Measurements from ENCODE around the gene DNAJC5G.

The DNAJC5G gene

DNA sequence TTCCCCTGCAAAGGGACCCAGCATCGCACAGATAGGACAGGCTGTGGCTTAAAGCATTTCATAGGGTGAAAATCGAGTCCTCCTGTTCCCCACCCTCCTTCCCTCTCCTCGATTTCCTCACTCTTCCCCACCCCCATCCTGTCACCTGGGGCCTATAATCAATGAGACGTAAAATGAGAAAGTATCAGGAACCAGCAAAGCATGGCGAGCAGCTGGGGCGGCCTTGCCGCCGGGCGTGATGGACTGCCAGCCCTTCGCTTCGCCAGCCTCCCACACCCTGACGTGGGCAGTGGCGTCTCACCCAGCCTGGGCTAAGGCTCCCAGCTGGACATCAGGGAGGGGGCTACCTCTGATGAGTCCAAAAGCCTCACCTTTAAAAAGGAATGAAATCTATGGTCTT is 23.5 kb upstream of the DNAJC5G start:
- Histone ChIP-seq H3K27ac (ENCODE audit: low read depth, low read length) (no peak overlapping the region), H3K4me1 (ENCODE audit: control insufficient read depth, insufficient read depth, low read length, unreplicated experiment) (peaks cover 38% of the 10 kb centered on the region), H3K4me3 (ENCODE audit: low read depth, low read length) (no peak overlapping the region), H2AFZ (ENCODE audit: low read length, unreplicated experiment) (no peak overlapping the region), H3K79me2 (ENCODE audit: control insufficient read depth, insufficient read depth, low read length, unreplicated experiment) (no peaks in the 10 kb centered on the region), H3K27me3 (ENCODE audit: insufficient read depth, low read length) (no peaks in the 10 kb centered on the region), H3K36me3 (ENCODE audit: insufficient read depth, low read length) (no peaks in the 10 kb centered on the region)

DNA sequence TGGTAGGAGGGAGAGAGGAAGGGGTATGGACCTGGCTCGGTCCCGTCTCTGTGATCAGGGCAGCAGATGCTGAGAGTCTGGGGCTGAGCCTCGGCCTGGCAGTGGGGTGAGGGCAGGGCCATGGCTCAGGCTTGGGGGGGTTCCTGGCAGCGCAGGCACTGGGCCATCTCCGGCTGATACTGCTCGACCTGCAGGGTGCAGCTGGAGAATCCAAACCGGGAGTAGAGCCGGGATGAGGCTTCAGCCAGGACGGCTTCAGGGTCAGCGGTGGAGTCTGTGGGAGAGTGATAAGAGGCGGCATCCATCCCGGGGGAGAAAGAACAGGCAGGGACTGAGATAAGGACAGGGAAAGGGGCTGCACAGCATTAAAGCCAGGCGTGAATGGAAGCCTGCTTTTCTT is 20.0 kb upstream of the DNAJC5G start:
- H3K4me3 ChIP-seq (ENCODE audit: low read depth, low read length), result peak overlapping the region; percentile 59; the same call in 1 of the 2 replicates
- no peaks in the 10 kb centered on the region for H3K36me3 ChIP-seq (ENCODE audit: insufficient read depth, low read length)
- H3K4me1 ChIP-seq (ENCODE audit: control insufficient read depth, insufficient read depth, low read length, unreplicated experiment), result peaks cover 31% of the 10 kb centered on the region
- no peaks in the 10 kb centered on the region for H3K79me2 ChIP-seq (ENCODE audit: control insufficient read depth, insufficient read depth, low read length, unreplicated experiment)
- peak overlapping the region; percentile 54 for H3K27ac ChIP-seq (ENCODE audit: low read depth, low read length)
- H3K27me3 ChIP-seq (ENCODE audit: insufficient read depth, low read length), result peaks cover 7% of the 10 kb centered on the region
- H2AFZ ChIP-seq (ENCODE audit: low read length, unreplicated experiment), result no peak overlapping the region

DNA sequence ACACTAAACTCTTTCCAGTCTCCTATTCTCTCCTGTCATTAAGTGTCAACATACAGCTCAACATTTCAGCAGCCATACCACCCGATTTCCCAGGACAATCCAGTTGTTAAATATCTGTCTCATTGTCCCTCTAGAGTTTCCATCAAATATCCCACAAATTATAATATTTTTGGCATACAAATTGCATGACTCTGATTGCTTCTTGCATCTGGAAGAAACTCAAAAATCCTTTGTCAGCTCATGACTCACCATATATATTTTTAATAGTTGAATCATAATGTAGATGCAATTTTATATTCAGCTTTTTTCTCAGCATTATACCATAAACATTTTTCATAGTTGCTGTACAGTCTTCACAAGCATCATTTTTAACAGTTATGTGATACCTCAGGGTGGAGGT is 19.6 kb upstream of the DNAJC5G start:
- Histone ChIP-seq H3K36me3 (ENCODE audit: insufficient read depth, low read length) (no peaks in the 10 kb centered on the region), H3K27ac (ENCODE audit: low read depth, low read length) (peak overlapping the region; percentile 54), H3K27me3 (ENCODE audit: insufficient read depth, low read length) (peaks cover 12% of the 10 kb centered on the region), H2AFZ (ENCODE audit: low read length, unreplicated experiment) (no peak overlapping the region), H3K79me2 (ENCODE audit: control insufficient read depth, insufficient read depth, low read length, unreplicated experiment) (no peaks in the 10 kb centered on the region), H3K4me1 (ENCODE audit: control insufficient read depth, insufficient read depth, low read length, unreplicated experiment) (peaks cover 31% of the 10 kb centered on the region), H3K4me3 (ENCODE audit: low read depth, low read length) (peak overlapping the region; percentile 59; the same call in 1 of the 2 replicates)

DNA sequence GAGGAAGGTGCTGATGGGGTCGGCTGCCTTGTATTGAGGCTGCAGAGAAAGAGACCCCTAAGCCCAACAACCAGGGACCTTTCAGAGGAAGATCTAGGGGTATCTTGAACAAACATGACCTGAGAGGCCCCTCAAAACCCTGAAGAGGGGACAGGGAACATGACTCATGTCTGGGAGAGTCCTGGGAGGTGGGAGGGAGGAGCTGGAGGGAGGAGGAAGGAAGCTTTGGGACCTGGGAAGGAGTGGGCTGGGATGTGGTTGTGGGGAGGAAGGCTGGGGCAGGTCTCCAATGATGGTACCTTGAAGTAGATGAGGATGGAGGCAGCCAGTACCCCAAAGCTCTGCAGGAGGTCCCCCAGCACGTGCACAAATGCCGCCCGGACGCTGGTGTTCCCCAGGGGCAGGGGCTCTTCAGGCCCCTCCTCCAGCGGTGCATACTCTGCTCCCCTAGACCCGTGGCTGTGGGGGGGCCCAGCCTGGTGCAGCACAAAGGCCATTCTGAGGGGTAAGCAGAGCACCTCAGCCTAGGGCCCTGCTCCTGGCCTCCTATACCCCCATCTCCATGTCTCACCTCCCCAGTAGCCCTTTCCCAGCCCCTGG is 18.3 kb upstream of the DNAJC5G start:
- Histone ChIP-seq H3K4me3 (ENCODE audit: low read depth, low read length) (no peak overlapping the region), H2AFZ (ENCODE audit: low read length, unreplicated experiment) (no peak overlapping the region), H3K4me1 (ENCODE audit: control insufficient read depth, insufficient read depth, low read length, unreplicated experiment) (peaks cover 31% of the 10 kb centered on the region), H3K27me3 (ENCODE audit: insufficient read depth, low read length) (peaks cover 25% of the 10 kb centered on the region), H3K79me2 (ENCODE audit: control insufficient read depth, insufficient read depth, low read length, unreplicated experiment) (no peaks in the 10 kb centered on the region), H3K36me3 (ENCODE audit: insufficient read depth, low read length) (no peaks in the 10 kb centered on the region), H3K27ac (ENCODE audit: low read depth, low read length) (no peak overlapping the region)

DNA sequence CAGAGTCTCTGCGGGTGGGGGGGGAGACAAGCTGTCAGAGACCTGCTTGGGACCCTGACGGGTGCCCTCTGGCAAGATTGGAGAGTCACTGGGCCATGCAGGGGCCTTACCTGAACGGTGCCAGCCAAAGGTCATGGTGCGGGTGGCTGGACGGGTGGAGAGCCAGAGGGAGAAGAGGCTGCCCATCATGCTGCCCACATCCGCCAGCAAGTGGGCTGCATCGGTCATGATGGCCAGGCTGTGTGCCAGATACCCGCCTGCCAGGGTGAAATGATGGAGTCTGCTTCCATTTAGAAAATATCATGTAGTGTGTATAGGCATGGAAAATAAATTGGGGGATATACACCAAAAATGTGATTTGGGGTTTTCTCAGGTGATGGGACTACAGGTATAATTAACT is 17.2 kb upstream of the DNAJC5G start:
- Histone ChIP-seq H3K4me3 (ENCODE audit: low read depth, low read length) (no peak overlapping the region), H3K36me3 (ENCODE audit: insufficient read depth, low read length) (no peaks in the 10 kb centered on the region), H3K27ac (ENCODE audit: low read depth, low read length) (no peak overlapping the region), H3K4me1 (ENCODE audit: control insufficient read depth, insufficient read depth, low read length, unreplicated experiment) (peaks cover 31% of the 10 kb centered on the region), H3K79me2 (ENCODE audit: control insufficient read depth, insufficient read depth, low read length, unreplicated experiment) (no peaks in the 10 kb centered on the region), H3K27me3 (ENCODE audit: insufficient read depth, low read length) (peaks cover 36% of the 10 kb centered on the region), H2AFZ (ENCODE audit: low read length, unreplicated experiment) (no peak overlapping the region)

DNA sequence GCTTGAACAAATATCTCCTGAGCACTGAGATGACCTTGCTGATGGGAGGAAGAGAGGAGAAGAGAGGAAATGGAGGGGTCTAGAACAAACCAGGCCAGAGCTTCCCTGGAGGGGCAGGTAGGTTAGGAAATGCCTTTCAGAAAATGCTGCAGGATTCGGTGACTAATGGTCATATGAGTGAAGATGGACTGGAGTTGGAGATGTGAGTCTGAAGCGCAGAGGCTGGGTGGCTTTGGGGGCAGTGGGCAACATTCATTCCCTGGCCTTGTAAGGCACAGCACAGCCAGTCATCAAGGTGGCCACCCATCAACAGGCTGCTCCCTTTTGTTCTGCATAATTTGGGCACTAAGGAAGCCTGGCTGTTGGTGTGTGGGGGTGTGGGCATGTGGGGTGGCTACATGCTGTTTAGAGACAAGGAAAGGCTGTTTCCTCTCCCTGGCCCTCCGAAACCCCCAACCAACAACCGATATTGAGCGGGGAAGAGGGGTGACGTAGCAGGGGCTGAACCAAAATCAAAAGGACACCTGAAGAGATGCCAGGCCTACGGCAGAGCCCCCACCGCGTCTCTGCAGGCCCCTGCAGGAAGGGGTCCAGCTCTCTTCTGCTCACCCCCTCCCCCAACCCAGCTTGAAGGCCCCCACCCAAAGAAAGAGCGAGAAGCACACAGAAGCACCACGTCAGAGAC is 13.8 kb upstream of the DNAJC5G start:
- H3K36me3 ChIP-seq (ENCODE audit: insufficient read depth, low read length), result no peaks in the 10 kb centered on the region
- no peak overlapping the region for H3K27ac ChIP-seq (ENCODE audit: low read depth, low read length)

DNA sequence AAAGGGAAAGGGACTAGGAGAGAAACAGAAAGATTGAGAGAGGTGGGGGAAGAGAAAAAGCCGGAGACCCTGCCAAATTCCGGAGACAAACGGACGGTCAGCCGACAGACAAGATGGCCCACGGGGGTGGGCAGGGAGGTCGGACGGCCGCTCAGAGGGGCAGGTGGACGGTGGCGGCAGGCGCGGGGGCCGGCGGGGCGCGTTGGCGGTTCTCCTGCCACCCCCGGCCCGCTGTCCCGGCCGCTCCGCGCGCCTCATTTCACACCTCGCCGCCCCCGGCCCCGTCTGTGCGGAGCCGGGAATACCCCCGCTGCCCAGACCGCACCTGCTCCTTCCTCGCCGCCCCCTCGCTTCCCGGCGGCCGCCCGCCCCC is 13.3 kb upstream of the DNAJC5G start:
- no peaks in the 10 kb centered on the region for H3K36me3 ChIP-seq (ENCODE audit: insufficient read depth, low read length)
- no peak overlapping the region for H3K27ac ChIP-seq (ENCODE audit: low read depth, low read length)
- no peaks in the 10 kb centered on the region for H3K79me2 ChIP-seq (ENCODE audit: control insufficient read depth, insufficient read depth, low read length, unreplicated experiment)
- peaks cover 14% of the 10 kb centered on the region for H3K4me1 ChIP-seq (ENCODE audit: control insufficient read depth, insufficient read depth, low read length, unreplicated experiment)
- H3K4me3 ChIP-seq (ENCODE audit: low read depth, low read length), result peak overlapping the region; percentile 72; the same call in 1 of the 2 replicates
- peaks cover 69% of the 10 kb centered on the region for H3K27me3 ChIP-seq (ENCODE audit: insufficient read depth, low read length)
- no peak overlapping the region for H2AFZ ChIP-seq (ENCODE audit: low read length, unreplicated experiment)

More for the DNA sequence above, 13.8 kb upstream of the DNAJC5G start:
- no peak overlapping the region for H2AFZ ChIP-seq (ENCODE audit: low read length, unreplicated experiment)
- H3K79me2 ChIP-seq (ENCODE audit: control insufficient read depth, insufficient read depth, low read length, unreplicated experiment), result no peaks in the 10 kb centered on the region
- H3K27me3 ChIP-seq (ENCODE audit: insufficient read depth, low read length), result peaks cover 69% of the 10 kb centered on the region
- H3K4me3 ChIP-seq (ENCODE audit: low read depth, low read length), result no peak overlapping the region
- peaks cover 19% of the 10 kb centered on the region for H3K4me1 ChIP-seq (ENCODE audit: control insufficient read depth, insufficient read depth, low read length, unreplicated experiment)

DNA sequence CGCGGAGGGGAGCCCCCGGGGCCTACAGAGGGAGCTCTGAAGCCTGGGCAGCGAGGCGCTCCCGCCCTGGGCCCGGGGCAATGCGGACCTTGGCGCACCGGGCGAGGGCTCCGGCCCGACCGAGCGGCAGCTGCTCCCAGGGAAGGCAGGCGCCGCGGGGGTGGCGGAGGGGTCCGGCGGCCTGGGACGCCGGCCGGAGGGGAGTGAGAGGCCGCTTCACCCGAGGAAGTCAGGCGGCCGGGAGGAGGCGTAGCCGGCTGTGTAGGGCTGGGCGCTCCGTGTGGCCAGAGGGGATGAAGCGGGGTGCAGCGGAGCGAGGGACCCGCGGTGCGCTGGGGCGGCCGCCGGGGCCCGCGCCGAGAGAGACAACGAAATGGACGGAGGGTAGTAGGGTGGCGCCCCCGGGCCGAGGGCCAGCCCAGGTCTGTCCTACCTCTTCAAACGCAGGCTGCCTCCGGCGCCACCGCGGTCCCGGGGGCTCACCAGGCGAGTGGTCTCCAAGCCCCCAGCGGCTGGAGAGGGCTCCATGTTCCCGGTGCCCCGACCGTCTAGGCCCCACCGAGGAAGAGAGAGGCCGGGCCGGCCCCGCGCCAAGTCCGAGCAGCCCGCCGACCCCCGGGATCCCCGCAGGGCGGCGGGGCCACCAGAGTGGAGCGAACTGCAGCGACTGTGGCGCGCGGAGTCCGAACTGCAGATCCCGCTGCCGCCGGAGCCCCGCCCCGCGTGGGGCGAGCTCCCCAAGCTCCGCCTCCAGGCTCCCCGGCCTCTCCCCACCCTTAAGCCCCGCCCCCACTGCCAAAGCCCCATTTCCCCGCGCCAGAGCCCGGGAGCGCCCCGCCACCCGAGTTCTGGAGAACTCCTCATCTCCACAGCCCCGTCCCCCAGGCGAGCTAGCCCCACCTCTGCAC is 12.6 kb upstream of the DNAJC5G start, which contains the start of gene SLC30A3:
SLC30A3 (minus strand) TSS at position 669 of the 908 bp plus-strand sequence; CDS start at position 528, 141 bp downstream.
- H3K27me3 ChIP-seq (ENCODE audit: insufficient read depth, low read length), result peaks cover 69% of the 10 kb centered on the region
- H3K4me3 ChIP-seq (ENCODE audit: low read depth, low read length), result peak within 1 kb of the TSS; percentile 72
- H3K36me3 ChIP-seq (ENCODE audit: insufficient read depth, low read length), result no peaks in the 10 kb centered on the region
- H2AFZ ChIP-seq (ENCODE audit: low read length, unreplicated experiment), result peak within 1 kb of the TSS; percentile 65
- H3K27ac ChIP-seq (ENCODE audit: low read depth, low read length), result no peak within 1 kb of the TSS
- H3K79me2 ChIP-seq (ENCODE audit: control insufficient read depth, insufficient read depth, low read length, unreplicated experiment), result no peaks in the 10 kb centered on the region
- peaks cover 12% of the 10 kb centered on the region for H3K4me1 ChIP-seq (ENCODE audit: control insufficient read depth, insufficient read depth, low read length, unreplicated experiment)

DNA sequence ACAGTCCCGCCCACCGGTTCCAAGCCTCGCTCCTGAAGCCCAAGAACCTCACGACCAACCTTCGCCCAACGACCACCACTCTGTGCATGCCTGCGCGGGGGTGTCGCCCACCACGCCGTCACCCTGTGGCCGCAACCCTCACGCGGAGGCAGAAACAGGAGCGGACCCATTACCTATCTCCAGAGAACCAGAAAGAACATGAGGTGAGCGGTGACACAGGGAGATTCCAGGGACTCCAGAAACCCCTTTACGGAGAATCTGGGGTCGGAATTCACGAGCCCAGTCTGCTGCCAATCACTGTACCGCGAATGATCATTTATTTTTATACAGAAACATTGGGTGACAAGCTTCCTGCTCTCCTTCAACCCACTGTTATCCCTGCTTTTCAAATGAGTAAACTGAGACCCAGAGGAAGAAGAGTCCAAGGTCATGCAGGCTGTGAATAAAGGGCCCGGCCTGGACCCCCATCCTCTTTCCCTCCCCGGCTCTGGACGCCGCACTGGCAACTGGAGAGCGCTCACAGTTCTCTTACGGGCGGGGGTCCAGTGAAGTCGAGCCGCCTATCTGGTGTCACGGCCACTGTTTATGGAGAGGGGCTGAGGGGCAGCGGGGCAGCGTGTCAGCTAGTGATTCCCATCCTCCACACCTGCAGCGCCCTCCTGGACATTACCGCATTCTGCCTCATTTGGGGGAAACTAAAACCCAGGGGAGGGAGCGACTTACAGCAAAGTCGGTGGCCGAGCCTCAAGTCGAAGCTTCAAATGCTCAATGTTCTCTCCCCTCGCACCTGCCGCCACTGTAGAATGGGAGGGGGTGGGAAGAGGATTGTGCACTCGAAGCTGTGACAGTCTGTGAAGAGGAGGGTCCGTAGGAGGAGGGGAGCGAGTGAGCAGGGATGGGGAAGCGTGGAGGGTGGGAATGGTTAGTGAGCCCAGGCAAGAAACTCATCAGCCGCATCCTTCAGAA is 11.7 kb upstream of the DNAJC5G start:
- Histone ChIP-seq H3K27me3 (ENCODE audit: insufficient read depth, low read length) (peaks cover 73% of the 10 kb centered on the region), H3K4me1 (ENCODE audit: control insufficient read depth, insufficient read depth, low read length, unreplicated experiment) (peaks cover 12% of the 10 kb centered on the region), H3K4me3 (ENCODE audit: low read depth, low read length) (peak overlapping the region; percentile 72), H2AFZ (ENCODE audit: low read length, unreplicated experiment) (no peak overlapping the region), H3K36me3 (ENCODE audit: insufficient read depth, low read length) (no peaks in the 10 kb centered on the region), H3K27ac (ENCODE audit: low read depth, low read length) (no peak overlapping the region), H3K79me2 (ENCODE audit: control insufficient read depth, insufficient read depth, low read length, unreplicated experiment) (no peaks in the 10 kb centered on the region)

Data from ACC112 (cell line).